ENCODE results near the gene GUCY1A1. TPM values are rescaled to one million over a fixed set of nuclear protein-coding genes. Genes with fewer than 3 reads are reported as not detected.
A peak's percentile ranks its signal among the peaks of the same experiment; 100 is the strongest.

Gene GUCY1A1
- total and polyA plus RNA-seq, 11 donors: 7.7 to 103 (median 63.6) TPM

DNA sequence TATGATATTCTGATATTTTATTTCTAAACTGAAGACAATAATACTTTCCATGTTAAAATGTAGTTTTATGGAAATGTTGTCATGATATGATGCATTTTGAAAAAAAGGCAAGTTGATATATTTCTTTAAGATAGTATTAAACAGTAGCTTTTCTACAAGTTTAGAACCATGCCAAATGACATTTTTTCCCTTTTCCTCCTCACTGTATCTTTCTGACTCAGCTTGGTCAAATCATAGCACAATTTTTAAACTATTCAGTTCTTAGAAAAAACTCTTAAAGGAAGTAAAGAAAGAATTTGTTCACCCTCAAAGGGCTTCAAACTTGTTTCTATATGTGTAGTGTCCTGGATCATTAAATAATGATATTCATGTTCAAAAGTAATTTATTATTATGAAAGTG lies 46.0 kb upstream of the GUCY1A1 start:
- ATAC-seq: no peak
- peaks cover 0 to 5% (median 0%) of the 10 kb centered on the region in 12 donors for H3K9me3 ChIP-seq

DNA sequence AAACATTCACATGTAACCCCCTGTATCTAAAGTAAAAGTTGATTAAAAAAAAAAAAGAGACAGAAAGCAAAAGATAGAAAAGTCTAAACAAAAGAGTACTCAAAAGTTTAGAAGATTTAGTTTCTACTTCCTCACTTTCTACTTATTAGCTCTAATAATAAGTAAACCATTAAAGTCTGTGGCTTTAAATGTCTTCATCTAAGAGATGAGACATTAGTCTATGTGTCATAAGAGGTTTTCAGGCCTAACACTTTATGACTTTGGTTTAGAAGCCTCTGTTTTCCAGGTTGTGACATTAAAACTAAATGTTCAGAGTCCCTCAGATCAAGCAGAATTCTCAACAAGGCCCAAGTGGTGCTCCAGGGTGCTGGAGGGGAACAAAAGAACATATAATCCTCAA lies 42.2 kb upstream of the GUCY1A1 start:
- Histone ChIP-seq H3K27me3 (no peaks in the 10 kb centered on the region), H3K36me3 (no peaks in the 10 kb centered on the region), H3K27ac (no peak overlapping the region), H3K9me3 (no peaks in the 10 kb centered on the region), H3K4me3 (no peak overlapping the region), H3K4me1 (peaks cover 0 to 16% (median 0%) of the 10 kb centered on the region in 12 donors)
- no peak for TF ChIP-seq POLR2A (IDR thresholded peaks at IDR 0.05)
- TF ChIP-seq, protein P1, sequence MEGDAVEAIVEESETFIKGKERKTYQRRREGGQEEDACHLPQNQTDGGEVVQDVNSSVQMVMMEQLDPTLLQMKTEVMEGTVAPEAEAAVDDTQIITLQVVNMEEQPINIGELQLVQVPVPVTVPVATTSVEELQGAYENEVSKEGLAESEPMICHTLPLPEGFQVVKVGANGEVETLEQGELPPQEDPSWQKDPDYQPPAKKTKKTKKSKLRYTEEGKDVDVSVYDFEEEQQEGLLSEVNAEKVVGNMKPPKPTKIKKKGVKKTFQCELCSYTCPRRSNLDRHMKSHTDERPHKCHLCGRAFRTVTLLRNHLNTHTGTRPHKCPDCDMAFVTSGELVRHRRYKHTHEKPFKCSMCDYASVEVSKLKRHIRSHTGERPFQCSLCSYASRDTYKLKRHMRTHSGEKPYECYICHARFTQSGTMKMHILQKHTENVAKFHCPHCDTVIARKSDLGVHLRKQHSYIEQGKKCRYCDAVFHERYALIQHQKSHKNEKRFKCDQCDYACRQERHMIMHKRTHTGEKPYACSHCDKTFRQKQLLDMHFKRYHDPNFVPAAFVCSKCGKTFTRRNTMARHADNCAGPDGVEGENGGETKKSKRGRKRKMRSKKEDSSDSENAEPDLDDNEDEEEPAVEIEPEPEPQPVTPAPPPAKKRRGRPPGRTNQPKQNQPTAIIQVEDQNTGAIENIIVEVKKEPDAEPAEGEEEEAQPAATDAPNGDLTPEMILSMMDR (IDR thresholded peaks at IDR 0.05): no peak
- intact Hi-C loops (cut with DNase I): loop anchor here in 1 of 10 donors (5.0 kb wide), 1 partner anchor 38 kb away; no protein-coding TSS in a partner anchor
- ATAC-seq (no peak), DNase-seq (no peak)

More for the DNA sequence above, 46.0 kb upstream of the GUCY1A1 start:
- no peaks in the 10 kb centered on the region for H3K36me3 ChIP-seq
- intact Hi-C loops (cut with DNase I): loop anchor here in 1 of 10 donors (5.0 kb wide), 1 partner anchor 42 kb away; no protein-coding TSS in a partner anchor
- H3K27me3 ChIP-seq: no peaks in the 10 kb centered on the region
- no peak overlapping the region for H3K4me3 ChIP-seq
- H3K4me1 ChIP-seq: peaks cover 0 to 34% (median 2%) of the 10 kb centered on the region in 12 donors
- TF ChIP-seq, protein P1 (IDR thresholded peaks at IDR 0.05): no peak
- no peak for TF ChIP-seq POLR2A (IDR thresholded peaks at IDR 0.05)
- no peak overlapping the region for H3K27ac ChIP-seq
- no peak for DNase-seq

DNA sequence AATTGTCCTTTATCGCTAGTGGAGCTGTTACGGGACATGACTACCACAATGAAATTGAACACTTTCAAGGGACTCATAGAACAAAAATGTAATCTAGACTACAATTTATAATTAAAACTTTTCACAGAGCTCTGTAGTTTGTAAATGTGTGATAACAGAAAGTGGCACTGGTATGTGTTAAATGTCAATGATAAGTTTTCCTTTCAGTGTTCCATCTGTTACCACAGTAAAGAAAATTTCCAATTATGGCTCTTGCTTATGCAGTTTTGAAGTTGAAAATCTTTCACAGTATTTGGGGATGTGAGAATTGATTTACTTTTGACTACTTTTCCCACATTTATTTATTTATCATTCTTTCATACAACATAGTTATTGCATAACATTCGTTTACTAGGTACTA lies 40.1 kb upstream of the GUCY1A1 start:
- H3K4me3 ChIP-seq: no peak overlapping the region
- whole genome bisulfite sequencing, 4 donors: 91 to 92% (median 92%) methylated on average over 3 of the region's 3 CpGs
- no peaks in the 10 kb centered on the region for H3K36me3 ChIP-seq
- no peaks in the 10 kb centered on the region for H3K27me3 ChIP-seq
- ATAC-seq (no peak), DNase-seq (no peak)
- H3K4me1 ChIP-seq: peaks cover 0 to 17% (median 2%) of the 10 kb centered on the region in 12 donors
- intact Hi-C loops (cut with DNase I): no loop called here
- no peak overlapping the region for H3K27ac ChIP-seq
- no peak for TF ChIP-seq POLR2A (IDR thresholded peaks at IDR 0.05)
- TF ChIP-seq, protein P1 (IDR thresholded peaks at IDR 0.05): no peak
- H3K9me3 ChIP-seq: no peaks in the 10 kb centered on the region

DNA sequence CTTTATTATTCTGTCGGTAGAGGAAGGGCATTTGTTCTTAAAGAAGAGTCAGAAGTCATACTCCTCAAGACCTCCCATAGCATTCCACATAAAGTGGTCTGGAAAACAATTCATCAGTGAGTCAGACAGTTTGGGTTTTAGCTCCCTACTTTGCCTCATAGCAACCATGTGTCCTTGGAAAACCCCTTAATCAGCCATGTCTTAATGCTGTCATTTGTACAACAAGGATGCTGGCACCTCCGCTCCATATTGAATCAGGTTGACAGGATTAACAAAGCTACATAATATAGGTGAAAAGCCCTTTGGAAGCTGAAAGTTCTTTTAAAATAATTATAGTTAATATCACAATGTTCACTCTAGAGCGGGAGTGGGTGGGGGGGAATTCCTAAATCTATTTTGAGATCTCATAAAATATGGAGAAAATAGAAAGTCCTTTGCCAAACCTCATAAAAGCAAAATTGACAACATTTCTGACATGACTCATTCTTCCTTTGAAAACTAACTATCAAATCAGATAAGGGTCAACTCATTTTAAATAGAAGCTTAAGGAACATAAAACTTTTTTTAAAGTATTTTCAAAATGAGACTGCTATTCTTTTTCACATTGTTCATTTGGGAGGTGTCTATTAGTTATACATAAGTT lies 37.3 kb upstream of the GUCY1A1 start:
- H3K4me3 ChIP-seq: no peak overlapping the region
- H3K4me1 ChIP-seq: peaks cover 0 to 11% (median 2%) of the 10 kb centered on the region in 12 donors
- DNase-seq: no peak
- intact Hi-C loops (cut with DNase I): no loop called here
- no peaks in the 10 kb centered on the region for H3K9me3 ChIP-seq
- peak in 1 of 4 donors; percentile 20 for ATAC-seq
- no peaks in the 10 kb centered on the region for H3K27me3 ChIP-seq
- TF ChIP-seq, protein P1 (IDR thresholded peaks at IDR 0.05): no peak
- no peak for TF ChIP-seq POLR2A (IDR thresholded peaks at IDR 0.05)
- WGBS, 4 donors: 56 to 71% (median 60%) methylated on average over 3 of the region's 3 CpGs
- H3K27ac ChIP-seq: no peak overlapping the region
- no peaks in the 10 kb centered on the region for H3K36me3 ChIP-seq
